Measurements from ENCODE around the gene MUL1. TPM values are rescaled to one million over a fixed set of nuclear protein-coding genes. Genes with fewer than 3 reads are reported as not detected.
A peak's percentile ranks its signal among the peaks of the same experiment; 100 is the strongest.

Gene MUL1, protein sequence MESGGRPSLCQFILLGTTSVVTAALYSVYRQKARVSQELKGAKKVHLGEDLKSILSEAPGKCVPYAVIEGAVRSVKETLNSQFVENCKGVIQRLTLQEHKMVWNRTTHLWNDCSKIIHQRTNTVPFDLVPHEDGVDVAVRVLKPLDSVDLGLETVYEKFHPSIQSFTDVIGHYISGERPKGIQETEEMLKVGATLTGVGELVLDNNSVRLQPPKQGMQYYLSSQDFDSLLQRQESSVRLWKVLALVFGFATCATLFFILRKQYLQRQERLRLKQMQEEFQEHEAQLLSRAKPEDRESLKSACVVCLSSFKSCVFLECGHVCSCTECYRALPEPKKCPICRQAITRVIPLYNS
- total RNA-seq (10 to 100 TPM; 33.7 to 60.3 (median 43.2) TPM), polyA plus RNA-seq (10 to 100 TPM in 1 of 2 donors, 1 to 10 TPM in 1; 7.6 to 36.4 TPM)
- long read RNA-seq, donor 1, transcript MUL1-201 (4 exons, 2,438 nt): major isoform, 87 of 94 reads
- long read RNA-seq, donor 1, partial matches to known transcripts: 1 of 94 reads
- long read RNA-seq, donor 1, other reads (novel, unspliced or antisense): 6 of 94 reads
- long read RNA-seq, donor 2, transcript MUL1-201 (4 exons, 2,438 nt): major isoform, 79 of 87 reads
- long read RNA-seq, donor 2, partial matches to known transcripts: 0 of 87 reads
- long read RNA-seq, donor 2, other reads (novel, unspliced or antisense): 8 of 87 reads
- long read RNA-seq, donor 3, transcript MUL1-201 (4 exons, 2,438 nt): major isoform, 383 of 415 reads
- long read RNA-seq, donor 3, partial matches to known transcripts: 19 of 415 reads
- long read RNA-seq, donor 3, other reads (novel, unspliced or antisense): 13 of 415 reads

DNA sequence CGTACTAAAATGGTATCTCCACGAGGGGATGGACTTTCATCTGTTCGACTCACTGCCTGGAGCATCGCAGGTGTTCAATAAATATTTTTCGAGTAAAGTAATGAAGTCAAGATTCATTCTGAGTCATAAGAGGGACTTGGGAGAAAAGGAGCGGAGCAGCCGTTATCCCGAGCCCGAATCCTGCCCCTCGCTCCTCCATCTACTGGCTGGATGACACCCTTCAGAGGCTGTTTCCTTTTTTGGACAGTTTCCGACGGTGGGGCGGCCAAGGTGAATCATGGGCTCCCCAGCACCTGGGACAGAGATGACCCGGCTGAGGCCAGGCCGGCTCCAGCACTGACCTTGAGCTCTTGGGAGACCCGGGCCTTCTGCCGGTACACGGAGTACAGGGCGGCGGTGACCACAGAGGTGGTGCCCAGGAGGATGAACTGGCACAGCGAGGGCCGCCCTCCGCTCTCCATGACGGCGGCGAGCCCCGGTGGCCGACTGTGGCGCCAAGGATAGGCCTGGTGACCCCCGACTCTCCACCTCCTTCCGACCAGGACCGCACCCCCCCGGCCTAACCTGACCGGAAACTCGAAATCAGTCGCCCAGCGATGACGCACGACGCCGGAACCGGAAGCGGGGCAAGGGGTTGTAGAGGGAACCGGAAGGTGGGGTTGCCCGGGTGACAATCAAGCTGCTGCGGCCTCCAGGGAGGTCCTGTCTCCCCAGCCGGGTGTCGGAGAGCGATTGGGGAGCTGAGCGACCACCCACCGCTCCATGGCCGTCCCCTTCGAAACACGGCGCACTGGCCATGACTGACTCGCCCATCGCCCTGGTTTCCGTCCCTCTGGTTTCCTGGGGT is at the start of gene MUL1:
Gene MUL1 (minus strand): TSS at position 588 of the 847 bp plus-strand sequence. CDS start 127 bp downstream, at position 461.
- DNase-seq (peak; percentile 96 to 98), ATAC-seq (peak; percentile 97 to 99 (median 98))
- intact Hi-C loops (cut with DNase I): no loop called here
- Histone ChIP-seq H3K36me3 (peaks cover 0 to 40% (median 11%) of the 10 kb centered on the region in 9 donors), H3K4me1 (peaks cover 0 to 47% (median 38%) of the 10 kb centered on the region in 9 donors), H3K27ac (peak within 1 kb of the TSS; percentile 63 to 95 (median 92)), H3K27me3 (peaks cover 0 to 23% (median 6%) of the 10 kb centered on the region in 7 donors), H3K4me3 (peak within 1 kb of the TSS; percentile 67 to 99 (median 91)), H3K9me3 (no peaks in the 10 kb centered on the region)
- 1% methylated on average over 58 of the region's 58 CpGs for WGBS, 2 donors
- TF ChIP-seq, protein P1, sequence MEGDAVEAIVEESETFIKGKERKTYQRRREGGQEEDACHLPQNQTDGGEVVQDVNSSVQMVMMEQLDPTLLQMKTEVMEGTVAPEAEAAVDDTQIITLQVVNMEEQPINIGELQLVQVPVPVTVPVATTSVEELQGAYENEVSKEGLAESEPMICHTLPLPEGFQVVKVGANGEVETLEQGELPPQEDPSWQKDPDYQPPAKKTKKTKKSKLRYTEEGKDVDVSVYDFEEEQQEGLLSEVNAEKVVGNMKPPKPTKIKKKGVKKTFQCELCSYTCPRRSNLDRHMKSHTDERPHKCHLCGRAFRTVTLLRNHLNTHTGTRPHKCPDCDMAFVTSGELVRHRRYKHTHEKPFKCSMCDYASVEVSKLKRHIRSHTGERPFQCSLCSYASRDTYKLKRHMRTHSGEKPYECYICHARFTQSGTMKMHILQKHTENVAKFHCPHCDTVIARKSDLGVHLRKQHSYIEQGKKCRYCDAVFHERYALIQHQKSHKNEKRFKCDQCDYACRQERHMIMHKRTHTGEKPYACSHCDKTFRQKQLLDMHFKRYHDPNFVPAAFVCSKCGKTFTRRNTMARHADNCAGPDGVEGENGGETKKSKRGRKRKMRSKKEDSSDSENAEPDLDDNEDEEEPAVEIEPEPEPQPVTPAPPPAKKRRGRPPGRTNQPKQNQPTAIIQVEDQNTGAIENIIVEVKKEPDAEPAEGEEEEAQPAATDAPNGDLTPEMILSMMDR (IDR thresholded peaks at IDR 0.05): no peak

DNA sequence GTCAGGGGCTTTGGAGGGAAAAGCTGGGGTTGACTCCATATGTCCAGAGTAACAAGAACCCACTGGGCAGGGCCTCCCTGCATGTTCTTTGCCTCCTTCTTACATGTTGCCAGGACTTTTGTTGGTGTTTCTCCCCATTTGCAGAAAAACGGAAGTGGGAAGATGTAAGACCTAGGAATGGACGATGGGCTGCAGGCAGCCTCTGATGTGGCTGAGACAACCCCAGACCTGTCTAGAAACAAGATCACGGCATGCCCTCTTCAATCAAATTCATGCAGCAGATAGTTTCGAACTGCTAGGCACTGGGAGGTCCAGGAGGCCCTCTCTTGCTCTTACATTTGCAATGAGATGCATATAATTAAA is 47.8 kb upstream of the MUL1 start:
- Histone ChIP-seq H3K4me1 (peaks cover 5 to 60% (median 26%) of the 10 kb centered on the region in 9 donors), H3K36me3 (no peaks in the 10 kb centered on the region), H3K9me3 (no peaks in the 10 kb centered on the region), H3K4me3 (peak overlapping the region in 1 of 10 donors; percentile 62), H3K27ac (peak overlapping the region in 6 of 10 donors; percentile 9 to 79 (median 65)), H3K27me3 (peaks cover 0 to 55% (median 29%) of the 10 kb centered on the region in 7 donors)
- DNase-seq (no peak), ATAC-seq (no peak)
- intact Hi-C loops (cut with DNase I): no loop called here
- 74 to 84% methylated on average over 4 of the region's 4 CpGs for WGBS, 2 donors
- TF ChIP-seq, protein P1 (IDR thresholded peaks at IDR 0.05): no peak

DNA sequence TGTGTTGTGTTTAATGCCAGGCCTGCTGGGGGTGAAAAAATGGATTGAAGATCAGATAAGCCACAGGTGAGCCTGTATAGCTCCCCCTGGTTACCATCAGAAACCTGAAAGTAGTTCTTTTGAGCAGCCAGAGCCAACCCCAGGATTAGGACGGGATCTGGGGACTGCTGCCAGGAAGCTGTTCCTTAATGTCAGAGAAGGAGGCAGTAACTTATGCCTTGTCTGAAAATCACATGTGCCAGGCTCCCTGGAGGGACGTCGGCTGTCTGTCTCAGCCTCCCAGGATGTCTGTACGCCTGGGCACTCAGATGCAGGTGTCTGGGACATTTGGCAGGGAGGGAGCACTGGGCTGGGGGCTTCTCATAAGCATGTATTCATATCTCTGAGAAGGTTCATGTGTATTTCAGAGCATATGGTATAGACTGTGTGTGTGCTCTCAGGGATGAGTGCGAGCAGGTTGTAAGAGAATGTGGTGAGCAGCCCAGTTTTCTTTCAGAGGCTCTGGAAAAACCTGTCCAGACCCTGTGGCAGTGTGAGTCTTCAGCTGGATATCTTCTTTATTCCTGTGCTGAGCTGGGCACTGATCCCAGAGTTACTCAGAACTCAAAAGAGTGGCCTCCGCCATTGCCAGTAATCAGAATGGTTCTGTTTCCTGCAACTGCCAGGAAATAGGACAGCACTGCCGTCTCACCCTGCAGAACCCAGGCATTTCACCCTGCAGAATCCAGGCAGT is 47.2 kb upstream of the MUL1 start:
- H3K27me3 ChIP-seq: peaks cover 0 to 59% (median 29%) of the 10 kb centered on the region in 7 donors
- H3K4me3 ChIP-seq: peak overlapping the region in 4 of 10 donors; percentile 56 to 62 (median 60)
- 36 to 38% methylated on average over 7 of the region's 7 CpGs for WGBS, 2 donors
- intact Hi-C loops (cut with DNase I): no loop called here
- peak overlapping the region in 6 of 10 donors; percentile 39 to 79 (median 65) for H3K27ac ChIP-seq
- TF ChIP-seq, protein P1 (IDR thresholded peaks at IDR 0.05): no peak
- H3K4me1 ChIP-seq: peaks cover 5 to 61% (median 28%) of the 10 kb centered on the region in 9 donors
- no peaks in the 10 kb centered on the region for H3K36me3 ChIP-seq
- ATAC-seq (peak in 3 of 8 donors; percentile 10 to 42 (median 32)), DNase-seq (peak in 1 of 2 donors; percentile 50)
- no peaks in the 10 kb centered on the region for H3K9me3 ChIP-seq

Data from heart right ventricle (tissue), 16 donors.